HCT116 (cell line): ENCODE measurements around the gene OXER1. TPM values are rescaled to one million over a fixed set of nuclear protein-coding genes. Genes with fewer than 3 reads are reported as not detected.

Source experiments
- ATAC-seq: fragments of 200-7000 bp; cut with Tn5 transposase; 2 replicates; pipeline ENCODE4 v1.9.1; 2020; ENCODE audit warnings: mild to moderate bottlenecking, moderate library complexity
- BruUV-seq: library from RNA; stranded (reverse); fragments of 400-500 nt; replicated peaks from 2 replicates; lab custom pipeline; 2021; lab: Mats Ljungman, UMichigan
- CTCF ChIA-PET: fragments of 300-600 bp; sonication (Branson Sonifier 250); formaldehyde crosslinking; loops from one replicate; lab custom pipeline; 2021; ENCODE audit warnings: antibody characterized with exemption; lab: Charles Lee
- POLR2A ChIA-PET: fragments of 300-600, 350-600 bp; sonication (Branson Sonifier 250); formaldehyde crosslinking; loops from one replicate; lab custom pipeline; 2021; ENCODE audit warnings: antibody characterized with exemption; lab: Charles Lee
- RAD21 ChIA-PET, 2 experiments: fragments of 300-600 bp; sonication (Branson Sonifier 250); formaldehyde crosslinking; loops; one replicate each; lab custom pipeline; 2023; ENCODE audit warnings: low total read pairs in 2 of 2; ENCODE audit not compliant: uncharacterized antibody in 2 of 2, unreplicated experiment in 2 of 2, low non-redundant PET in 1 of 2; lab: Charles Lee
- DNase-seq: peaks from one replicate; pipeline ENCODE4 v3.0.0-alpha.2; 2010; ENCODE audit warnings: low read depth, low spot score
- H2AFZ ChIP-seq: fragments of 200-600 bp; shearing (Covaris generic), sonication (generic); 2 replicates; pipeline ENCODE4 v1.6.1; 2017; ENCODE audit warnings: low read depth, mixed run types, mixed read lengths, antibody characterized with exemption, low read length; ENCODE audit not compliant: poor library complexity, severe bottlenecking
- H3K27ac ChIP-seq: 2 replicates; pipeline ENCODE4 v1.5.1; 2012; ENCODE audit warnings: low read depth, low read length
- H3K27me3 ChIP-seq: fragments of 200-600 bp; sonication (generic); 2 replicates; pipeline ENCODE4 v1.6.1; 2016; ENCODE audit warnings: mixed run types, low read length, mixed read lengths; ENCODE audit not compliant: insufficient read depth
- H3K36me3 ChIP-seq, 2 experiments: fragments of 200-500 bp in 1 of 2; fragments of 200-600 bp in 1 of 2; sonication (Bioruptor generic) in 1 of 2; sonication (generic) in 1 of 2; 2 replicates each; pipeline versions ENCODE4 v1.5.1 to v1.6.1; 2014 to 2016; ENCODE audit warnings: low read length in 2 of 2, inconsistent platforms in 1 of 2, mixed read lengths in 1 of 2, mixed run types in 1 of 2; ENCODE audit not compliant: insufficient read depth in 2 of 2, control insufficient read depth in 1 of 2
- H3K4me1 ChIP-seq, 2 experiments: fragments of 200-600 bp in 1 of 2; sonication (generic) in 1 of 2; 2 replicates each; pipeline versions ENCODE4 v1.5.1 to v1.6.1; 2012 to 2017; ENCODE audit warnings: low read length in 2 of 2, inconsistent platforms in 1 of 2, mild to moderate bottlenecking in 1 of 2, mixed read lengths in 1 of 2, mixed run types in 1 of 2, moderate library complexity in 1 of 2; ENCODE audit not compliant: insufficient read depth in 2 of 2, control insufficient read depth in 1 of 2
- H3K4me2 ChIP-seq: fragments of 200-600 bp; sonication (generic); 2 replicates; pipeline ENCODE4 v1.6.1; 2017; ENCODE audit warnings: mixed run types, low read length, mixed read lengths
- H3K4me3 ChIP-seq, 2 experiments: fragments of 200-600 bp in 1 of 2; sonication (generic) in 1 of 2; replicated peaks in 1 of 2; 2 replicates each; pipeline ENCODE4 v1.5.1; 2011 to 2016; ENCODE audit warnings: low read length in 2 of 2, control low read depth in 1 of 2, low read depth in 1 of 2, mild to moderate bottlenecking in 1 of 2, mixed read lengths in 1 of 2, mixed run types in 1 of 2
- H3K79me2 ChIP-seq: fragments of 200-600 bp; sonication (generic); 2 replicates; pipeline ENCODE4 v1.6.1; 2017; ENCODE audit warnings: mild to moderate bottlenecking, mixed run types, low read length, moderate library complexity, mixed read lengths; ENCODE audit not compliant: insufficient read depth
- H3K9ac ChIP-seq: fragments of 200-600 bp; sonication (generic); 2 replicates; pipeline ENCODE4 v1.6.1; 2016; ENCODE audit warnings: low read length, mixed read lengths
- H3K9me2 ChIP-seq: fragments of 200-600 bp; sonication (generic), shearing (Covaris generic); 2 replicates; pipeline ENCODE4 v1.6.1; 2017; ENCODE audit warnings: mixed run types, mild to moderate bottlenecking, moderate library complexity; ENCODE audit not compliant: insufficient read depth
- H3K9me3 ChIP-seq, 2 experiments: fragments of 200-500 bp in 1 of 2; fragments of 200-600 bp in 1 of 2; sonication (Bioruptor generic) in 1 of 2; sonication (generic) in 1 of 2; 2 replicates each; pipeline ENCODE4 v1.6.1; 2014 to 2017; ENCODE audit warnings: low read length in 2 of 2, mixed read lengths in 2 of 2, inconsistent platforms in 1 of 2, low read depth in 1 of 2, mild to moderate bottlenecking in 1 of 2, mixed run types in 1 of 2, moderate library complexity in 1 of 2; ENCODE audit not compliant: control insufficient read depth in 1 of 2, insufficient read depth in 1 of 2
- H4K20me1 ChIP-seq: fragments of 200-600 bp; sonication (generic), shearing (Covaris generic); 2 replicates; pipeline ENCODE4 v1.6.1; 2017; ENCODE audit warnings: mixed run types, mild to moderate bottlenecking, moderate library complexity; ENCODE audit not compliant: insufficient read depth
- CBX3 ChIP-seq: IDR thresholded peaks from 2 replicates; pipeline ENCODE4 v1.6.1; 2012; ENCODE audit warnings: low read depth
- EZH2 ChIP-seq: fragments of 200-600 bp; sonication (generic); IDR thresholded peaks from 2 replicates; pipeline ENCODE4 v1.6.1; 2017; ENCODE audit warnings: antibody characterized with exemption, mixed run types
- JUND ChIP-seq: IDR thresholded peaks from 2 replicates; pipeline ENCODE4 v1.6.1; 2012
- POLR2AphosphoS5 ChIP-seq: IDR thresholded peaks from 2 replicates; pipeline ENCODE4 v1.6.1; 2011; ENCODE audit warnings: mild to moderate bottlenecking, low read depth, low read length, moderate library complexity
- RAD21 ChIP-seq: IDR thresholded peaks from 2 replicates; pipeline ENCODE4 v1.6.1; 2012; ENCODE audit warnings: low read depth, mild to moderate bottlenecking
- SP1 ChIP-seq: IDR thresholded peaks from 2 replicates; pipeline ENCODE4 v1.6.1; 2012; ENCODE audit warnings: low read depth
- SRF ChIP-seq: IDR thresholded peaks from 2 replicates; pipeline ENCODE4 v1.6.1; 2012; ENCODE audit warnings: low read depth
- YY1 ChIP-seq: IDR thresholded peaks from 2 replicates; pipeline ENCODE4 v1.6.1; 2011; ENCODE audit warnings: low read length, low read depth, moderate library complexity, mild to moderate bottlenecking; ENCODE audit not compliant: insufficient replicate concordance; ENCODE audit errors: extremely low read depth
- ZNF274 ChIP-seq: fragments of 200-500 bp; sonication (Bioruptor generic); IDR thresholded peaks from 2 replicates; pipeline ENCODE4 v1.6.1; 2014; ENCODE audit warnings: mild to moderate bottlenecking, low read depth, low read length, inconsistent platforms
- intact Hi-C: fragments of 100-400 bp; cut with micrococcal nuclease; formaldehyde crosslinking; loops from 2 replicates; pipeline ENCODE4 v1.10.0; 2022
- total RNA-seq: library from RNA; stranded (reverse); gene quantifications from one replicate; pipeline ENCODE4 v1.2.1, GENCODE V29; 2021; ENCODE audit not compliant: unreplicated experiment
- TF ChIP-seq, protein P1 (sequence below): IDR thresholded peaks from 2 replicates; pipeline ENCODE4 v1.6.1; 2012
- TF ChIP-seq, protein P2 (sequence below): IDR thresholded peaks from 2 replicates; pipeline ENCODE4 v1.6.1; 2011; ENCODE audit warnings: mild to moderate bottlenecking, low read length, moderate library complexity; ENCODE audit not compliant: insufficient replicate concordance; ENCODE audit errors: extremely low read depth
- TF ChIP-seq, protein P3 (sequence below), 3 experiments: fragments of 200-600 bp in 1 of 3; sonication (generic) in 1 of 3; IDR thresholded peaks in 2 of 3; conservative IDR thresholded peaks in 1 of 3; 2 replicates each; pipeline ENCODE4 v1.5.1; 2012 to 2017; ENCODE audit warnings: low read depth in 2 of 3, low read length in 2 of 3, antibody characterized with exemption in 1 of 3, borderline replicate concordance in 1 of 3, control low read depth in 1 of 3, mild to moderate bottlenecking in 1 of 3, mixed read lengths in 1 of 3, mixed run types in 1 of 3, moderate library complexity in 1 of 3; ENCODE audit not compliant: insufficient read depth in 1 of 3

Gene OXER1
- total RNA-seq, 1 experiment from 2014 or later = not detected

DNA sequence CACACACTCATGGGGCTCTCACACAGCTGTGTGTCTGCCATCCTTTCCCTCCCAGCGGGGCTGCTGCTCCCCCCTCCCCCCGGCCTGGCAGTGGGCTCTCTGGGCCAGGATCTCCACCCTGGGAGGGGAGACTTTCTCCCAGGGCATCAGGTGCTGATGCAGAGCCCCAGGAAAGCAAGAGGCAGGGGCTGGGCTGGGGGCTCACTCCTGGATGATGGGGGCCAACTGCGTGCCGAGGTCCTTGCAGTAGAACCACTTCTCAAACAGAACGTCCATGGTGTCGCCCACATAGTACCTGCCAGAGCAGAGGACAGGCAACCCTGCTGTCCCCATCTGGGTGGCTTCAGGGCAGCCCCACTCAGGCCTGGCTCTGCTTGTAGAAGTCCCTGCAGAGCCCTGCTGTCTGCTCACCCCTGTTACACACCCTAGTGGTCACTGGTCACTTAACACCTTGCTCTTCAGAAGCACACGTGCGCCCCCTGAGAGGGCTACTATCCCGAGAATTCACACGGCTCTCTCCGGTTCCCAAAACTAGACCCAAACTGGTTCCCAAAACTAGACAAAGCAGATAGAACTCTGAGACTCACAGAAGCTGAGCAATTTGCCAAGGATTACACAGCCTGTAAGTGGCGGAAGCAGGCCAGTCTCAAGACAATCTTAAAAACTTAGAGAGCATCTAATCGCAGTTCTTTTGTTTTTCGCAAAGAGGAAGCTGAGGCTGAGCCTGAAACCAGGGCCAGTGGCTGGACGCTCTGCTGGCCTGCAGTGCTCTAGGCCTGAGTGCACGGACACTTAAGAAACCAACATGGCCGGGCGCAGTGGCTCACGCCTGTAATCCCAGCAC lies 6.6 kb upstream of the OXER1 start:
- Histone ChIP-seq H3K79me2 (no peaks in the 10 kb centered on the region), H3K36me3 (no peaks in the 10 kb centered on the region), H2AFZ (peak overlapping the region; percentile 86), H3K4me2 (peak overlapping the region; percentile 28; the same call in 1 of the 2 replicates), H3K27me3 (no peaks in the 10 kb centered on the region), H3K27ac (no peak overlapping the region), H3K9me2 (no peaks in the 10 kb centered on the region), H3K4me1 (peaks cover 0 to 3% of the 10 kb centered on the region in 2 experiments; a peak in 1 of 4 replicates), H3K4me3 (no peak overlapping the region), H3K9me3 (no peaks in the 10 kb centered on the region), H3K9ac (no peak overlapping the region), H4K20me1 (no peaks in the 10 kb centered on the region)
- ChIA-PET POLR2A (no interaction called here), RAD21 (no interaction called here), CTCF (interaction anchor here (0.8 kb wide), 1 partner anchor 500 kb away, joined by 3 read pairs; no protein-coding TSS in a partner anchor)
- peak; percentile 48 for DNase-seq
- intact Hi-C loops = loop anchor here (10.0 kb wide), 1 partner anchor 276 kb away; the partner anchor contains the start of gene KCNG3
- ATAC-seq = peak; percentile 97
- TF ChIP-seq POLR2AphosphoS5 (no peak), SP1 (no peak), JUND (no peak), EZH2 (no peak), SRF (no peak), RAD21 (peak; percentile 76), ZNF274 (no peak), YY1 (no peak), CBX3 (no peak)
- TF ChIP-seq, protein P1, sequence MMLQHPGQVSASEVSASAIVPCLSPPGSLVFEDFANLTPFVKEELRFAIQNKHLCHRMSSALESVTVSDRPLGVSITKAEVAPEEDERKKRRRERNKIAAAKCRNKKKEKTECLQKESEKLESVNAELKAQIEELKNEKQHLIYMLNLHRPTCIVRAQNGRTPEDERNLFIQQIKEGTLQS = no peak
- TF ChIP-seq, protein P2, sequence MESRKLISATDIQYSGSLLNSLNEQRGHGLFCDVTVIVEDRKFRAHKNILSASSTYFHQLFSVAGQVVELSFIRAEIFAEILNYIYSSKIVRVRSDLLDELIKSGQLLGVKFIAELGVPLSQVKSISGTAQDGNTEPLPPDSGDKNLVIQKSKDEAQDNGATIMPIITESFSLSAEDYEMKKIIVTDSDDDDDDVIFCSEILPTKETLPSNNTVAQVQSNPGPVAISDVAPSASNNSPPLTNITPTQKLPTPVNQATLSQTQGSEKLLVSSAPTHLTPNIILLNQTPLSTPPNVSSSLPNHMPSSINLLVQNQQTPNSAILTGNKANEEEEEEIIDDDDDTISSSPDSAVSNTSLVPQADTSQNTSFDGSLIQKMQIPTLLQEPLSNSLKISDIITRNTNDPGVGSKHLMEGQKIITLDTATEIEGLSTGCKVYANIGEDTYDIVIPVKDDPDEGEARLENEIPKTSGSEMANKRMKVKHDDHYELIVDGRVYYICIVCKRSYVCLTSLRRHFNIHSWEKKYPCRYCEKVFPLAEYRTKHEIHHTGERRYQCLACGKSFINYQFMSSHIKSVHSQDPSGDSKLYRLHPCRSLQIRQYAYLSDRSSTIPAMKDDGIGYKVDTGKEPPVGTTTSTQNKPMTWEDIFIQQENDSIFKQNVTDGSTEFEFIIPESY = no peak
- TF ChIP-seq, protein P3, sequence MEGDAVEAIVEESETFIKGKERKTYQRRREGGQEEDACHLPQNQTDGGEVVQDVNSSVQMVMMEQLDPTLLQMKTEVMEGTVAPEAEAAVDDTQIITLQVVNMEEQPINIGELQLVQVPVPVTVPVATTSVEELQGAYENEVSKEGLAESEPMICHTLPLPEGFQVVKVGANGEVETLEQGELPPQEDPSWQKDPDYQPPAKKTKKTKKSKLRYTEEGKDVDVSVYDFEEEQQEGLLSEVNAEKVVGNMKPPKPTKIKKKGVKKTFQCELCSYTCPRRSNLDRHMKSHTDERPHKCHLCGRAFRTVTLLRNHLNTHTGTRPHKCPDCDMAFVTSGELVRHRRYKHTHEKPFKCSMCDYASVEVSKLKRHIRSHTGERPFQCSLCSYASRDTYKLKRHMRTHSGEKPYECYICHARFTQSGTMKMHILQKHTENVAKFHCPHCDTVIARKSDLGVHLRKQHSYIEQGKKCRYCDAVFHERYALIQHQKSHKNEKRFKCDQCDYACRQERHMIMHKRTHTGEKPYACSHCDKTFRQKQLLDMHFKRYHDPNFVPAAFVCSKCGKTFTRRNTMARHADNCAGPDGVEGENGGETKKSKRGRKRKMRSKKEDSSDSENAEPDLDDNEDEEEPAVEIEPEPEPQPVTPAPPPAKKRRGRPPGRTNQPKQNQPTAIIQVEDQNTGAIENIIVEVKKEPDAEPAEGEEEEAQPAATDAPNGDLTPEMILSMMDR (IDR thresholded peaks at IDR 0.05 in 2 of 3, conservative IDR thresholded peaks at IDR 0.05 in 1 of 3; ENCODE audit: borderline replicate concordance in 1 of 3, insufficient read depth in 1 of 3, low read depth in 2 of 3, low read length in 2 of 3) = peak; percentile 63 to 98 (median 73)
- BruUV-seq = no TSS peak
